Tibial artery (tissue), 4 donors: ENCODE results near the gene KLHL20.

ENCODE experiments used
- DNase-seq, 2 donors: peaks; one replicate each; pipeline ENCODE4 v3.0.0-alpha.2; 2019
- H3K27ac ChIP-seq, 2 donors: fragments of 200-600 bp; sonication (generic) in 1 of 2; 1 replicate in 1 of 2; 2 replicates in 1 of 2; pipeline ENCODE4 v1.5.1; 2018 to 2019; ENCODE audit warnings: mild to moderate bottlenecking in 1 of 2
- H3K27me3 ChIP-seq, 2 donors: fragments of 200-600 bp; sonication (generic) in 1 of 2; one replicate each; pipeline versions ENCODE4 v1.5.1 to v1.6.0; 2016 to 2019
- H3K36me3 ChIP-seq, 3 donors: fragments of 200-600 bp; sonication (generic) in 2 of 3; one replicate each; pipeline ENCODE4 v1.5.1; 2016 to 2019; ENCODE audit warnings: mild to moderate bottlenecking in 2 of 3
- H3K4me1 ChIP-seq, 4 donors: fragments of 200-600 bp; sonication (generic) in 2 of 4; 1 replicate in 3 of 4; 2 replicates in 1 of 4; pipeline ENCODE4 v1.5.1; 2016 to 2019
- H3K4me3 ChIP-seq, 2 donors: fragments of 200-600 bp; sonication (generic) in 1 of 2; 1 replicate in 1 of 2; 2 replicates in 1 of 2; pipeline ENCODE4 v1.5.1; 2018 to 2019; ENCODE audit warnings: mild to moderate bottlenecking in 2 of 2
- H3K9me3 ChIP-seq, 3 donors: fragments of 200-600 bp; sonication (generic) in 1 of 3; one replicate each; pipeline ENCODE4 v1.5.1; 2016 to 2019
- CTCF ChIP-seq, 2 experiments: fragments of 200-600 bp in 1 of 2; fragments of 450-650 bp in 1 of 2; IDR thresholded peaks; one replicate each; pipeline ENCODE4 v1.5.1; 2017 to 2019; ENCODE audit warnings: antibody characterized with exemption in 2 of 2, mild to moderate bottlenecking in 1 of 2, moderate library complexity in 1 of 2
- intact Hi-C: fragments of 100-400 bp; cut with DNase I; formaldehyde crosslinking; loops from one replicate; pipeline ENCODE4 v1.15.0; 2023; ENCODE audit warnings: low total_unique reads

KLHL20 gene

GRCh38 chr1:173827611-173828010 is 112.8 kb downstream of the KLHL20 start:
- peaks cover 18 to 36% (median 19%) of the 10 kb centered on the region in 3 donors for H3K36me3 ChIP-seq
- H3K27me3 ChIP-seq = no peaks in the 10 kb centered on the region
- intact Hi-C loops = loop anchor here (5.0 to 10.0 kb wide), 2 partner anchors 40 to 403 kb away; partner anchors contain the start of genes GAS5 and ZBTB37
- no peaks in the 10 kb centered on the region for H3K9me3 ChIP-seq
- peaks cover 0 to 27% (median 9%) of the 10 kb centered on the region in 4 donors for H3K4me1 ChIP-seq
- no peak overlapping the region for H3K4me3 ChIP-seq
- DNase-seq = no peak
- H3K27ac ChIP-seq = no peak overlapping the region
- no peak for TF ChIP-seq CTCF (IDR thresholded peaks at IDR 0.05)

GRCh38 chr1:173832748-173833147 is 118.0 kb downstream of the KLHL20 start:
- TF ChIP-seq CTCF (IDR thresholded peaks at IDR 0.05) = no peak
- peaks cover 0 to under 1% (median 0%) of the 10 kb centered on the region in 4 donors for H3K4me1 ChIP-seq
- no peaks in the 10 kb centered on the region for H3K27me3 ChIP-seq
- H3K36me3 ChIP-seq = peaks cover 47 to 77% (median 57%) of the 10 kb centered on the region in 3 donors
- no peak for DNase-seq
- intact Hi-C loops = no loop called here
- H3K9me3 ChIP-seq = no peaks in the 10 kb centered on the region
- no peak overlapping the region for H3K4me3 ChIP-seq
- no peak overlapping the region for H3K27ac ChIP-seq
